ENCODE results near the gene CLIC1.

Gene CLIC1

GRCh38 chr6:31702819-31703716, 33.3 kb downstream of the CLIC1 start, which contains the start of gene ABHD16A (continued):
- TF ChIP-seq, protein P1, sequence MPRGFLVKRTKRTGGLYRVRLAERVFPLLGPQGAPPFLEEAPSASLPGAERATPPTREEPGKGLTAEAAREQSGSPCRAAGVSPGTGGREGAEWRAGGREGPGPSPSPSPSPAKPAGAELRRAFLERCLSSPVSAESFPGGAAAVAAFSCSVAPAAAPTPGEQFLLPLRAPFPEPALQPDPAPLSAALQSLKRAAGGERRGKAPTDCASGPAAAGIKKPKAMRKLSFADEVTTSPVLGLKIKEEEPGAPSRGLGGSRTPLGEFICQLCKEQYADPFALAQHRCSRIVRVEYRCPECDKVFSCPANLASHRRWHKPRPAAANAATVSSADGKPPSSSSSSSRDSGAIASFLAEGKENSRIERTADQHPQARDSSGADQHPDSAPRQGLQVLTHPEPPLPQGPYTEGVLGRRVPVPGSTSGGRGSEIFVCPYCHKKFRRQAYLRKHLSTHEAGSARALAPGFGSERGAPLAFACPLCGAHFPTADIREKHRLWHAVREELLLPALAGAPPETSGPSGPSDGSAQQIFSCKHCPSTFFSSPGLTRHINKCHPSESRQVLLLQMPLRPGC (tag by site-specific recombination; IDR thresholded peaks at IDR 0.05) = peak; percentile 30; the same call in 1 of the 2 replicates
- TF ChIP-seq SCRT1 (tag by site-specific recombination; IDR thresholded peaks at IDR 0.05; ENCODE audit: borderline replicate concordance) = no peak
- peak; percentile 88 for TF ChIP-seq ZNF335 (tag by site-specific recombination; conservative IDR thresholded peaks at IDR 0.05)
- TF ChIP-seq ZNF132 (tag by site-specific recombination; IDR thresholded peaks at IDR 0.05; ENCODE audit: borderline replicate concordance) = no peak
- TF ChIP-seq ZNF518A (tag by site-specific recombination; conservative IDR thresholded peaks at IDR 0.05; ENCODE audit: low read depth) = peak; percentile 45; the same call in 1 of the 2 replicates
- TF ChIP-seq ZNF792 (tag by site-specific recombination; IDR thresholded peaks at IDR 0.05) = no peak
- peak; percentile 43; the same call in 1 of the 2 replicates for TF ChIP-seq WT1 (tag by site-specific recombination; IDR thresholded peaks at IDR 0.05)
- TF ChIP-seq ZNF169 (tag by site-specific recombination; IDR thresholded peaks at IDR 0.05) = no peak
- TF ChIP-seq ZSCAN23 (tag by site-specific recombination; IDR thresholded peaks at IDR 0.05) = no peak; the same call in 1 of the 2 replicates
- no peak for TF ChIP-seq ZNF776 (tag by site-specific recombination; IDR thresholded peaks at IDR 0.05; ENCODE audit: borderline replicate concordance)
- no peak for TF ChIP-seq ZNF114 (tag by site-specific recombination; IDR thresholded peaks at IDR 0.05)
- TF ChIP-seq ZIC2 (tag by site-specific recombination; IDR thresholded peaks at IDR 0.05) = no peak
- peak; percentile 97 for TF ChIP-seq ZNF629 (tag by site-specific recombination; IDR thresholded peaks at IDR 0.05)
- TF ChIP-seq ZNF280C (tag by site-specific recombination; IDR thresholded peaks at IDR 0.05) = no peak
- TF ChIP-seq ZNF416 (tag by site-specific recombination; IDR thresholded peaks at IDR 0.05) = no peak
- no peak for TF ChIP-seq ZNF510 (tag by site-specific recombination; IDR thresholded peaks at IDR 0.05; ENCODE audit: insufficient replicate concordance)
- peak; percentile 79; the same call in 1 of the 2 replicates for TF ChIP-seq ZNF501 (tag by site-specific recombination; IDR thresholded peaks at IDR 0.05)
- 0 out of 2 replicates have a peak, but pooled peaks have one; percentile 39 for TF ChIP-seq ZBTB10 (tag by site-specific recombination; IDR thresholded peaks at IDR 0.05)
- TF ChIP-seq REPIN1 (tag by site-specific recombination; IDR thresholded peaks at IDR 0.05; ENCODE audit: low read depth) = no peak
- no peak for TF ChIP-seq ZNF211 (tag by site-specific recombination; IDR thresholded peaks at IDR 0.05; ENCODE audit: low read depth)
- no peak for TF ChIP-seq ZNF280D (tag by site-specific recombination; IDR thresholded peaks at IDR 0.05)
- TF ChIP-seq, protein P2, sequence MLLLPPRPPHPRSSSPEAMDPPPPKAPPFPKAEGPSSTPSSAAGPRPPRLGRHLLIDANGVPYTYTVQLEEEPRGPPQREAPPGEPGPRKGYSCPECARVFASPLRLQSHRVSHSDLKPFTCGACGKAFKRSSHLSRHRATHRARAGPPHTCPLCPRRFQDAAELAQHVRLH (tag by site-specific recombination; IDR thresholded peaks at IDR 0.05) = peak; percentile 9; the same call in 1 of the 2 replicates
- TF ChIP-seq ZNF670 (tag by site-specific recombination; IDR thresholded peaks at IDR 0.05; ENCODE audit: low read depth) = no peak

Measured in HEK293 (cell line).